Erythroblast (primary cell): Measurements from ENCODE around the gene ATP6V0B.

Experiments used
- DNase-seq, 2 experiments: peaks; one replicate each; lab custom pipeline; 2025; lab: John Stamatoyannopoulos, UW
- GATA1 ChIP-seq: IDR thresholded peaks from 2 replicates; pipeline ENCODE4 v1.6.1; 2011; ENCODE audit warnings: low read depth, mild to moderate bottlenecking, control low read depth, low read length, moderate library complexity
- POLR2A ChIP-seq: IDR thresholded peaks from 2 replicates; pipeline ENCODE4 v1.6.1; 2011; ENCODE audit warnings: mild to moderate bottlenecking, low read length

ATP6V0B gene

GRCh38 chr1:43936431-43937151 lies 38.2 kb upstream of the ATP6V0B start:
- peak; percentile 47 to 49 for DNase-seq
- TF ChIP-seq POLR2A = no peak
- no peak for TF ChIP-seq GATA1

GRCh38 chr1:43937179-43937865 lies 37.4 kb upstream of the ATP6V0B start:
- no peak for DNase-seq
- TF ChIP-seq POLR2A (no peak), GATA1 (no peak)

- DNase-seq = no peak
- TF ChIP-seq POLR2A (peak; percentile 19), GATA1 (no peak)
These were observed 36.4 kb upstream of the ATP6V0B start for GRCh38 chr1:43938383-43938782.

GRCh38 chr1:43938892-43939587 lies 35.7 kb upstream of the ATP6V0B start:
- TF ChIP-seq POLR2A = no peak
- no peak for TF ChIP-seq GATA1
- no peak for DNase-seq

- DNase-seq = no peak
- no peak for TF ChIP-seq POLR2A
- TF ChIP-seq GATA1 = no peak
These were observed 32.3 kb upstream of the ATP6V0B start for GRCh38 chr1:43942411-43942810.

- DNase-seq = no peak
- TF ChIP-seq POLR2A (no peak), GATA1 (no peak)
These were observed 29.9 kb upstream of the ATP6V0B start for GRCh38 chr1:43944860-43945259.

GRCh38 chr1:43945674-43946235 lies 29.0 kb upstream of the ATP6V0B start:
- TF ChIP-seq GATA1 (no peak), POLR2A (no peak)
- no peak for DNase-seq

- DNase-seq = peak; percentile 98
- no peak for TF ChIP-seq GATA1
- TF ChIP-seq POLR2A = peak; percentile 93
These were observed 28.3 kb upstream of the ATP6V0B start, which contains the start of gene IPO13 for GRCh38 chr1:43946236-43947060. IPO13 (plus strand) TSS chr1:43946950; CDS start chr1:43947601, 651 bp downstream.

GRCh38 chr1:43947061-43947873 lies 27.5 kb upstream of the ATP6V0B start:
- DNase-seq = no peak
- TF ChIP-seq GATA1 (no peak), POLR2A (peak; percentile 60)

GRCh38 chr1:43947874-43948437 lies 26.8 kb upstream of the ATP6V0B start:
- no peak for TF ChIP-seq POLR2A
- DNase-seq = no peak

GRCh38 chr1:43949678-43950077 lies 25.1 kb upstream of the ATP6V0B start:
- no peak for TF ChIP-seq GATA1
- no peak for TF ChIP-seq POLR2A
- no peak for DNase-seq

- no peak for DNase-seq
- no peak for TF ChIP-seq GATA1
- TF ChIP-seq POLR2A = no peak
These were observed 23.5 kb upstream of the ATP6V0B start for GRCh38 chr1:43951021-43951985.
